HAP-1 (cell line): Measurements from ENCODE around the gene NT5DC1.
"Not testable (repeated sequence)": the region's sequence is repeated elsewhere in the genome, so short reads cannot be mapped to it uniquely, and the experiment has no call there.

Experiments
- DNase-seq, 2 experiments: peaks; one replicate each; pipeline ENCODE4 v3.0.0-alpha.2; 2016 to 2020; ENCODE audit warnings: low spot score in 2 of 2
- H3K27me3 ChIP-seq: fragments of 250-450 bp; sonication (Bioruptor Pico); 2 replicates; pipeline ENCODE4 v1.5.1; 2020; ENCODE audit warnings: low read depth, mild to moderate bottlenecking, moderate library complexity
- H3K36me3 ChIP-seq: fragments of 250-450 bp; sonication (Bioruptor Pico); replicated peaks from 2 replicates; pipeline ENCODE4 v1.5.1; 2020; ENCODE audit warnings: mild to moderate bottlenecking
- H3K4me1 ChIP-seq: fragments of 250-450 bp; sonication (Bioruptor Pico); 2 replicates; pipeline ENCODE4 v1.5.1; 2020; ENCODE audit warnings: mild to moderate bottlenecking
- H3K4me3 ChIP-seq: fragments of 250-450 bp; sonication (Bioruptor Pico); 2 replicates; pipeline ENCODE4 v1.5.1; 2020; ENCODE audit warnings: mild to moderate bottlenecking, moderate library complexity
- H3K9me3 ChIP-seq: fragments of 250-450 bp; sonication (Bioruptor Pico); 2 replicates; pipeline ENCODE4 v1.5.1; 2020; ENCODE audit warnings: mild to moderate bottlenecking, moderate library complexity
- in situ Hi-C: fragments of 300-500 bp; cut with MboI; formaldehyde crosslinking; loops from 3 replicates; pipeline ENCODE4 v1.14.3; 2020; ENCODE audit warnings: low sequenced_read_pairs, inconsistent platforms, mixed read lengths

The NT5DC1 gene

DNA sequence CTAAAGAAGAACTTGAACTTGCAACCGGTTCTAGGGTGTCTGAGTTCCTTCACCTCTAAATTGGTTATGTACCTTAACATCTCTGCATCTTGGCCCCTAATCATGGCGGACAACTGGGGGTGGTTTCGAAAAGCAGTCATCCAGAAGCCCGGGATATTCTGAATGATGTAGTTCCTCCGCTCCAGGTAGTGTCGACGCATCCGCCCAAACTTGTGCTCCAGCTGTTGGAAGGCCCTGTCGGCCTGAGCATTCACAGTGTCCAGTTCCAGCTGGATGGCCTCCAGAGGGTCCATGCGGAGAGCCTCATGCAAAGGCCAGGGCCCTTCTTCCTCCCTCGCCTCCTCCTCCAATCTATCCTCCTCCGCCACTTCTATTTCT is 178.2 kb downstream of the NT5DC1 start:
- no peak for DNase-seq
- Histone ChIP-seq H3K9me3 (no peaks in the 10 kb centered on the region), H3K4me3 (peak overlapping the region; percentile 78), H3K27me3 (0 out of 2 replicates have a peak, but pooled peaks cover 5% of the 10 kb centered on the region), H3K36me3 (peaks cover 4% of the 10 kb centered on the region; the same call in 1 of the 2 replicates), H3K4me1 (peaks cover 31% of the 10 kb centered on the region)
- in situ Hi-C loops: loop anchor here (10.0 to 25.0 kb wide), 2 partner anchors 286 to 383 kb away; partner anchors contain the start of gene ZUP1

DNA sequence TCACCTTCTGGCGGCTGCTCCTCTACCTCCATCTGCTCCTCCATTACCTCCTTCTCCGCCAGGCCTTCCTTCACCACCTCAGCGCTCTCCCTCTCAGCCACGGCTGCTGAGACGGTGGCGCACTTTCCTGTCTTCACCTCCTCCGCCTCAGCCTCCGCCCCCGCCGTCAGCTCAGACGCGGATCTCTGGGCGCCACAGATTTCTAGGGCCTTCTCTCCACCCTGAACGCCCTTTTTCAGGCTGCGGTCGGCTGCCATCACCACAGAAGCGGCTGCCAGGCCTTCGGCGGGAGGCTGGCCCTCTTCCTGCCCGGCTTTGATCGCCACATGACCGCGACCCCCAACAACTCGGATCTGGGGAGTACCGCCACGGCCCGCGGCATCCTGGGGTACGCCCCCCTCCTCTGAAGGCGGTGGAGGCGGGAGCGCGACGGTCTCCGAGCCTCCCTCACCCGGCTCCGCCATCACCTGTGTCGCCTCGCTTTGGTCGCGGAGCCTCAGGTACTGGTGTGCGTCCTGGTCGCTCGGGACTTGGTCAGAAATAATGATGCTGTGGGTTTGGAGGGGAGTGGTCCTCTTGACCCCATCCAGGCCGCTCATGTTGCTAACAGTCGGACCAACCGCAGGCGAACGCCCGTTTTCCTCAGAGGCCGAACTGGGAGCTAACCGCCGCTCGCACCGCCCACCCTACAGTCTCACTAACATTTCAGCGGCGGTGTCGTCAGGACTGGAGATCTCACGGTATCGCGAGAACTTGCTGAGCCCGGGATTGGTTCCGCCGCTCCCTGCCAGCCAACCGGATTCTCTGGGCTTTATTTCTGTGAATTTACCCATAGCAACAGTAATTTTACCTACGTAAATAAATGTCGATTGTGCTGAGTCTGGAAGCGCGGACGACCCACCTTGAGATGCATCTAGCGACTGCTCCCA is 178.8 kb downstream of the NT5DC1 start, which contains the start of gene TSPYL1:
TSPYL1 (minus strand) TSS at position 699 of the 929 bp plus-strand sequence; CDS start at position 599, 100 bp downstream.
- peak; percentile 93 to 95 for DNase-seq
- peaks cover 31% of the 10 kb centered on the region for H3K4me1 ChIP-seq
- H3K27me3 ChIP-seq: 0 out of 2 replicates have a peak, but pooled peaks cover 5% of the 10 kb centered on the region
- peaks cover 4% of the 10 kb centered on the region; the same call in 1 of the 2 replicates for H3K36me3 ChIP-seq
- H3K4me3 ChIP-seq: peak within 1 kb of the TSS; percentile 78
- in situ Hi-C loops: loop anchor here (10.0 to 25.0 kb wide), 2 partner anchors 285 to 383 kb away; partner anchors contain the start of gene ZUP1
- no peaks in the 10 kb centered on the region for H3K9me3 ChIP-seq

DNA sequence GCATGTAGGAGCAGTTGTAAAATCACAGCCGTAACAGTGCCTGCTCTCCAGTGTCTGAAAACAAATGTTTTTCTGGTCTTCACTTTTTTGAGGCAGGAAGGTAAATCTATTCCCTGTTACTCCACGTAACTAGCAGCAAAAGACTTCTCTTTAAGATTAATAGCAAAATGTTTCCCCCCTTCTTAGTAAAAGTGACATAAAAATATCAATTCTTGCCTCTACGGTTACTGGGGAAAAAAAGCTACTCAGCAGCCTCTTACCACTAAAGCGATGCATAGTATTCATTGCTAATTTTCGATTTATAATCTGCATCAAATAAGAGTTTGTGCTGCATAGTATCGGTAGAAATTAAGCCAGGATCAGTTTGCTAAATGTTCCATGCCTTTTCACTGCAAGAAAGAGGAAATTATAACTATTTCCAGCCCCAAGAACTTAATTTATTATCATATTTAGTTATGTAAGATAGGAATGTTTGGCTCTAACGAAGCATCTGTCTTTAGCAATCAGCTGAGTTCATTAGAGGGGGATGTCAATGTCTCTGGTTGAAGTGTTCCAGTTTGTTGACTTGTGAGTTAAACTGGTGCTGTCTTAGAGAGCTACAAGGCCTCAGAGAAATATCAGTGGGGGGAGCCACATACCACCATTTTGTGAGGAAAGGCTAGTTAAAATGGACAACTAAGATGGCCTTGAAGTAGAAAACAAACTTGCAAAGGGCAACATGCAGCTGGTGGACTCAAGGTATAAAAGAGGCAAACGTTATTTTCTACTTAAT is 179.7 kb downstream of the NT5DC1 start:
- H3K4me3 ChIP-seq: peak overlapping the region; percentile 78
- no peaks in the 10 kb centered on the region for H3K9me3 ChIP-seq
- in situ Hi-C loops: loop anchor here (25.0 kb wide), 1 partner anchor 382 kb away; the partner anchor contains the start of gene ZUP1
- 0 out of 2 replicates have a peak, but pooled peaks cover 5% of the 10 kb centered on the region for H3K27me3 ChIP-seq
- H3K36me3 ChIP-seq: peaks cover 4% of the 10 kb centered on the region; the same call in 1 of the 2 replicates
- peaks cover 31% of the 10 kb centered on the region for H3K4me1 ChIP-seq
- DNase-seq: no peak

DNA sequence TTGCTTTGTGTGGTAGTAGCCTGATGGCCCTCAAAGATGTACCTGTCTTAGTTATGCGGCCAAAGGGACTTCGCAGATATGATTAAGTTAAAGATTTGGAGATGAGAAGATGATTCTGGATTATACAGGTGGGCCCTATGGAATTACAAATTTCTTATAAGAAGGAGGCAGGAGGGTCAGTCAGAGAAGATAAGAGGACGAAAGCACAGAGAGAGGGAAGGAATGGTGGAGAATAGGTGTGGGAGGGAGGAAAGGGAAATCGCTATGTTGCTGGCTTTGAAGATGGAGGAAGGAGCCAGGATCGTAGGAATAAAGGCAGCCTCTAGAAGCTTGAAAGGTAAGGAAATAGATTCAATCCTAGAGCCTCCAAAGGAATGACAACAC is 180.3 kb downstream of the NT5DC1 start:
- no peak for DNase-seq
- Histone ChIP-seq H3K4me1 (peaks cover 28% of the 10 kb centered on the region), H3K4me3 (no peak overlapping the region), H3K27me3 (0 out of 2 replicates have a peak, but pooled peaks cover 5% of the 10 kb centered on the region), H3K36me3 (peaks cover 4% of the 10 kb centered on the region; the same call in 1 of the 2 replicates), H3K9me3 (no peaks in the 10 kb centered on the region)
- in situ Hi-C loops: loop anchor here (25.0 kb wide), 1 partner anchor 381 kb away; the partner anchor contains the start of gene ZUP1

DNA sequence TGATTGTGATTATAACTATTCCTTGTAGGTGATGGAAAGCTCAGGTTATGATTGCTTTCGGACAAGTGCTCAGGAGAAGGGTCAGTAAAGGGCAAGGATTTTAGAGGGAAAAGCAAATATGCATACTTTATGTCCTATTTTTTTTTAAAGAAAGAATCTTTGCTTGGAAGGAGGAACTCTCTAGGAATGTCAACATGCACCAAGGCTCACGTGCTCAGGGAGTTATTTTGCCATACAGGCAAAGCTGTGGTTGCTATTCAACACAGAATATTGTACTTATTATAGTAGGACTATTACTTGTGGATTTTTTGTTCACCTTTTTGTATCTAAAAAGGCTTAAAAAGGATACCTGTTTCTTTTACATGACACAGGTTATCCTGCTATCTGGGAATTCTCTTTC is 182.0 kb downstream of the NT5DC1 start:
- Histone ChIP-seq H3K4me1 (peaks cover 15% of the 10 kb centered on the region), H3K36me3 (peaks cover 4% of the 10 kb centered on the region; the same call in 1 of the 2 replicates), H3K9me3 (no peaks in the 10 kb centered on the region), H3K27me3 (peaks cover 8% of the 10 kb centered on the region; the same call in 1 of the 2 replicates), H3K4me3 (no peak overlapping the region)
- DNase-seq: no peak
- in situ Hi-C loops: loop anchor here (25.0 kb wide), 1 partner anchor 380 kb away; the partner anchor contains the start of gene ZUP1

DNA sequence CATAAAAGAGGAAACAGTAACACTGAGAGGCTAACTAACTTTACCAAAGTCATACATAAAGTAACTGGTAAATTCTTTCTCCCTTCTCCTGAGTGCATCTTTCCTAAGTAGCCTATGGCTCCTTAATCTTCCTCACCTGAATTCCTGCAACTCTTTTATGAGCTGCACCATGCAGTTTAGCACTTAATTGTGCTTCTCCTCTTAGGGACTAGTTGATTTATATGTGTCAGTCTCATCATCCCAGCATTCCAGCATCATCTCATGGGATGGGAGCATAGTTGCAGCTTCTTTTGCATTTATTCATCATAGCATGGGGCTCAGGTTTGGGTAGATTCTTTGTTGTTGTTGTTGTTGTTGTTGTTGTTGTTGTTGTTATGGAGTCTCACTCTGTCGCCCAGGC is 182.5 kb downstream of the NT5DC1 start:
- Histone ChIP-seq H3K36me3 (peaks cover 4% of the 10 kb centered on the region; the same call in 1 of the 2 replicates), H3K4me3 (no peak overlapping the region), H3K27me3 (peaks cover 8% of the 10 kb centered on the region; the same call in 1 of the 2 replicates), H3K9me3 (no peaks in the 10 kb centered on the region), H3K4me1 (peaks cover 12% of the 10 kb centered on the region)
- DNase-seq: no peak
- in situ Hi-C loops: loop anchor here (25.0 kb wide), 1 partner anchor 379 kb away; the partner anchor contains the start of gene ZUP1

DNA sequence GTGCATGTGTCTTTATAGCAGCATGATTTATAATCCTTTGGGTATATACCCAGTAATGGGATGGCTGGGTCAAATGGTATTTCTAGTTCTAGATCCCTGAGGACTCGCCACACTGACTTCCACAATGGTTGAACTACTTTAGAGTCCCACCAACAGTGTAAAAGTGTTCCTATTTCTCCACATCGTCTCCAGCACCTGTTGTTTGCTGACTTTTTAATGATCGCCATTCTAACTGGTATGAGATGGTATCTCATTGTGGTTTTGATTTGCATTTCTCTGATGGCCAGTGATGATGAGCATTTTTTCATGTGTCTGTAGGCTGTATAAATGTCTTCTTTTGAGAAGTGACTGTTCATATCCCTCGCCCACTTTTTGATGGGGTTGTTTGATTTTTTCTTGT is 184.3 kb downstream of the NT5DC1 start:
- DNase-seq, H3K4me3 ChIP-seq, H3K36me3 ChIP-seq, H3K4me1 ChIP-seq, H3K9me3 ChIP-seq: not testable (repeated sequence)
- H3K27me3 ChIP-seq: peaks cover 13% of the 10 kb centered on the region; the same call in 1 of the 2 replicates
- in situ Hi-C loops: loop anchor here (25.0 kb wide), 1 partner anchor 377 kb away; the partner anchor contains the start of gene ZUP1

DNA sequence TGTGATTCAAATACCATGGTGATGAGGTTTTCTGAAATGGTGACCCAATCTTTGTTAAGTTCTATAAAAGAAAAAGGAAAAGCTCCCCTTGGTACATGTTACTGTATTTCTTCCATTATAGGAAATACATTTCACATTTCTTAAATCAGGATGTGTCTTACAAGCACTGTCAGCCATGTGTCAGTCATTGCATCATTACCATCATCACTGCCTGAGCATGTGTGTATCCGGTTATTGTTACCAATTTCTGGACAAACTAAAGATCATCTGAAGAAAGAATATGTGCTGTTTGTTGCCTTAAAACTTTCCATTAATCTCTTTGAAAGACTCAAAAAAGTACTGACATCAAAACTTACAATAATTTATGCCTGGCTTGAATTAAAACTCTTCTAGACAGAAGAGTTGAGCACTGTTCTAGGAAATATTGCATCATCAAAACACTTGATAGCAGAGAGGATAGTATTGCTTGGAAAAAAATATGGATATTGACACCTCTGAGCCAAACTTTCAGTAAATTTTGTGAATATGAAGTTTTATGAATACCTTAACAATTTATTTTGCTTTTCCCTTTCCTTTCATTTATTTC is 186.2 kb downstream of the NT5DC1 start:
- Histone ChIP-seq H3K27me3 (peaks cover 27% of the 10 kb centered on the region), H3K9me3 (no peaks in the 10 kb centered on the region), H3K36me3 (no peaks in the 10 kb centered on the region), H3K4me1 (no peaks in the 10 kb centered on the region), H3K4me3 (no peak overlapping the region)
- no peak for DNase-seq
- in situ Hi-C loops: loop anchor here (25.0 kb wide), 1 partner anchor 375 kb away; the partner anchor contains the start of gene ZUP1

DNA sequence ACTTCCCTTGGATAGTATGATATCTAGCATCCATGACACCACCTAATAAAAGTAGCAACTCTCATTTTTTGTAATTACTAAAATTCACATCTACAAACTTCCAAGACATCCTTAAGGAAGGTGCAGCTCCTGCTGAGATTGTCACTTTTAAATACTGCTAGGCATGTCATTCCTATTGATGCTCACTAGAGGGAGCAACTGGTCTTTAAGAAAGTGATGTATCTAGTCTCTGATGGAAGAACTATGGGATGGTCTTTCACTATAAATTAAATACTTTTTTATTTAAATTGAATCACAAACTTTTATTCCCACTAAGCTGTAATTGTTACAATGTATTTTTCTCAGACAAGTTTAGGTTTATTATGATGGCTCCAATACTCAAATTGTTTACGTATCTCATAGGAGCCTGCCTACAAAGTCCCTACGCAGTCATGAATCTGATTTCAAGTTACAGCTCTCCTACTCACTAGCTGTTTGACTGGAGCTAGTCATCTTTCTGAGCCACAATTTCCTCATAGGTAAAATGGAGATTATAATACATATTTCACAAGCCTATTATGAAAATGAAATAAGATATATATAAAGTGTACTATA is 187.1 kb downstream of the NT5DC1 start:
- H3K4me3 ChIP-seq: no peak overlapping the region
- no peaks in the 10 kb centered on the region for H3K36me3 ChIP-seq
- no peaks in the 10 kb centered on the region for H3K9me3 ChIP-seq
- in situ Hi-C loops: loop anchor here (25.0 kb wide), 1 partner anchor 375 kb away; the partner anchor contains the start of gene ZUP1
- DNase-seq: peak in 1 of 2 experiments; percentile 52
- peaks cover 30% of the 10 kb centered on the region for H3K27me3 ChIP-seq
- no peaks in the 10 kb centered on the region for H3K4me1 ChIP-seq

DNA sequence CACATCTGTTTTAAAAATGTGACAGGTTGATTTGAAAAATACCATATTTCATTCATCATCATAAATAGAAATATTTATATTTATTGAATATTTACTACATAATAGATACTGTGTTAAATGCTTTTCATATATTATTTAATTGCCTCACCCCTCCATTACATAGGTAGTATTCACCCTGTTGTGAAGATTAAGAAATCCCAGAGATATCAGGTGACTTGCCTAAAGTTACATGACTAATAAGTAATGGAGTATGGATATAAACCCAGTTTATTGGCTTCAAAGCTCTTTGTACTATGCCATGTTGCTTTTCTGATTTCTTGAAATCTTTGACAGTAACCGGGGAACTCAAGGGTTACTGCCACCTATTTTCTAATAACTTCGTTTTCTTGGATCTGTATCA is 189.2 kb downstream of the NT5DC1 start:
- H3K9me3 ChIP-seq: no peaks in the 10 kb centered on the region
- no peaks in the 10 kb centered on the region for H3K36me3 ChIP-seq
- in situ Hi-C loops: loop anchor here (25.0 kb wide), 1 partner anchor 372 kb away; the partner anchor contains the start of gene ZUP1
- no peak for DNase-seq
- H3K4me3 ChIP-seq: no peak overlapping the region
- H3K27me3 ChIP-seq: peaks cover 29% of the 10 kb centered on the region
- no peaks in the 10 kb centered on the region for H3K4me1 ChIP-seq

DNA sequence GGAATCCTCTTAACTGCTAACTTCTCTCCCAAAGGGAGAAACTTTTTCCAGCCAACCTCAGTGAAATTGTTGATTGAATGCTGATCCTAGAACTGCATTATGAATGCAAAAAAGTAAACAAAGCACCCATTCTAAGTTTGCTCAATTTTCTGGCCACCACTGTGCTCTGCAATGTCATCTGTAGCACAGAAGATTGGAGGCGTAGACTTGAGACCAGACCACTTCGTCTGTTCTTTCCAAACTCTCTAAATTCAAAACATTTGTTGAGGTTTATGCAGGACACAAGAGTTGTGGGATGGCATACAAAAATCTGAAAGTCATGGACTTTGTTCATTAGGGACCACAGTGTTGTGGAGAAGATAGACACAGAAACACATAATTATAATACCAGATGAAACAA is 190.1 kb downstream of the NT5DC1 start:
- Histone ChIP-seq H3K9me3 (no peaks in the 10 kb centered on the region), H3K36me3 (no peaks in the 10 kb centered on the region), H3K4me1 (no peaks in the 10 kb centered on the region), H3K27me3 (peaks cover 31% of the 10 kb centered on the region), H3K4me3 (no peak overlapping the region)
- no peak for DNase-seq
- in situ Hi-C loops: loop anchor here (25.0 kb wide), 1 partner anchor 372 kb away; the partner anchor contains the start of gene ZUP1

DNA sequence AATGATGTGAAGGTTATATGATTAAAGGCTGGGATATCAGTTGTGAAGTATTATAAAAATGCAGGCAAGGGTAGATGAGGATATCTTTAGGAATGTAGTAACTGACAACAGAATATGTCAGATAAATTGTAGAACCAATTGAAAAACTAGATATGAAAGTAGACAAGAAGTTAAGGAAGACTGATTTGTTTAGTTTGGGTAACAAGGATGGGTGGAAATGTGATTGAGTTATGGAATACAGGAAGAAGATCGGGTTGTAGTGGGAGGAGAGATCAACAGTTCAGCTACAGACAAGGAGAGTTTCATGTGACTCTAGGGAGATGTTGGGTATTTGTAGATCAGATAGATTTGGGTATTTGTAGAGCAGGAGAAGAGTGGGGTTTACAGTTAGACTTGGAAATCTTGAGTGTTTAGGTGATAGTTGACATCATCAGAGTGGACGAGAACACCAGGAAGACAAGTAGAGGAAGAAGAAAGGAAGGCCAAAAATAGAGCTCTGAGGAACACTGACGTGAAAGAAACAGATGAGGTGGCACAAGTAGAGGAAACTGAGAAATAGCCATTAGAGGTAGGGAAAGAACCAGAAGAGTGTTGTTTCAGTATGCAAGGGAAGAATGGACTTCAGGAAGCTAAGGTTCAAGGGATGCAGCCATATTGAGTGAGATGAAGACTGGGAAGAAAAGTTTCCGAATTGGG is 191.2 kb downstream of the NT5DC1 start:
- H3K4me1 ChIP-seq: no peaks in the 10 kb centered on the region
- no peak for DNase-seq
- peaks cover 31% of the 10 kb centered on the region for H3K27me3 ChIP-seq
- H3K4me3 ChIP-seq: no peak overlapping the region
- no peaks in the 10 kb centered on the region for H3K9me3 ChIP-seq
- H3K36me3 ChIP-seq: no peaks in the 10 kb centered on the region
- in situ Hi-C loops: loop anchor here (25.0 kb wide), 1 partner anchor 370 kb away; the partner anchor contains the start of gene ZUP1
